HG02571 (cell line): ENCODE data around the gene TSPAN7.

ENCODE experiments used
- ATAC-seq: cut with Tn5 transposase; IDR thresholded peaks from one replicate; pipeline ENCODE4 v1.9.1; 2021; ENCODE audit warnings: mild to moderate bottlenecking, moderate library complexity; ENCODE audit not compliant: unreplicated experiment

TSPAN7 gene

GRCh38 chrX:38594434-38594833, 33.1 kb downstream of the TSPAN7 start:
- no peak for ATAC-seq

DNA sequence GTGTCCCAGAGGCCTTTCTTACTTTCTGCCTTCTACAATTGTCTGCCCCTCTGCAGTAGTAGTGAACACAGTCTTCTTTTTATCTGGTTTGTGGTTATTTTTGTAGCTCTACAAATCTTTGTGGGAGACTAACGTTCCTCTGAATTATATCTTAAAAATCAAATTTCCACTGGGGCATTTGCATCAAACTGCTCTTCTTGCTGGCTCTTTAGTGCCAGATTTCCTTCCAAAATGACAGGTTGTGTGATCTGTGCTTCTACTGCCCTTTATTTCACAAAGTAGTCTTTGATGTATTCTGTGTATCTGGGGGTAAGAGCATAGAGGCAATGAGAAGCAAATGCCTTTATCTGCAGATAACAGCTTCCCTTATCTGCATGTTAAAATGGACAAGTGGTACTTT, 34.5 kb downstream of the TSPAN7 start:
- no peak for ATAC-seq

DNA sequence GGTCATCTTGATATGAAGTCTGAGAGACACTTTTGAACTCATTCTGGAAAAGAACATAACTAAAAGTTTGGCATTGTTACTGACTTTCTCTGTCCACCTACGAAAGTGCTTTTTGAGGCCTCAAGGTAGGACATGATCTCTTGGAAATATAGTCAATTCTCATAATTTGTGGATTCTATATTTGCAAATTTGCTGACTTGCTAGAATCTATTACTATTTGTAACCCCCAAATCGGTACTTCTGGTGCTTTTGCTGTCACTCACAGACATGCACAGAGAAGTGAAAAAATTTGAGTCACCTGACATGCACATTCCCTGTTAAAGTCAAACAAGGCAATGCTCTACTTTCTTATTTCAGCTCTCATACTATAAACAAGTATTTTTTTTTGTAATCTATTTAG, 35.6 kb downstream of the TSPAN7 start:
- ATAC-seq = no peak

GRCh38 chrX:38599796-38600755, 38.7 kb downstream of the TSPAN7 start:
- no peak for ATAC-seq

DNA sequence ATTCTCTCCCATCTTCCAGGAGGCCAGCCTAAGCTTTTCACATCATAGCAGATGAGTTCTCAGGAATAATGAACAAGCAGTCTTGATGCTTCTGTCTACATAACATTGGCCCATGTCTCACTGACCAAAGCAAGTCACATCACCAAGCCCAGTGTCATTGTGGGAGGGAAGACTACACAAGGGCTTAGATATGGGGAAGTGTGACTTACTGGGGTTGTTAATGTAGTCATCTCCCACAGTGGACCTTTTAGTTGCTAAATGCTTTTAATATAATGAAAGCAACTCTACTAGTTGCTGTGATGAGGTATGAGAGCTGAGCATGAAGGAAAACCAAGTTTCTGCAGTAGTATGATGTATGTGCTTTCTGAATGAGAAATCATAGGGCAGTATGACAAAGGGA, 40.5 kb downstream of the TSPAN7 start:
- no peak for ATAC-seq

- ATAC-seq = no peak
Measured at GRCh38 chrX:38606821-38607220, 45.5 kb downstream of the TSPAN7 start.

DNA sequence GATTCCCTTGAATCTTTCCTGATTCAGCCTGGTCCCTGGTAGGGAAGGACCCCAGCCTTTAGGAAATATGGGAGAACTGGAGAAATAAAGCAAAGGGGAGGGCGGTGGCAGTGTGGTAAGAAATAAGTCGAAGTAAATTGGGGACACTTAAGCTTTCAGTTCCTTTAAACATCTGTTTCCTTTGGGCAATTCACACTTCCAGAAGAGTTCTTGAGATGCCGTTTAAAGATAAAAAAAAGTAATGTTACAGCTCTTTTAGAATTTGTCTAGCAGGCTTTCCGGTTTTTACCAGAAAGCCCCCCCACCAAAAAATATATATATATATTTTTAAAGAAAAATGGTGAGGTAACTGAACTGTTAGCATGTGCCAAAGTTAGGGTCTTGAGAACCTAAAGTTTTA, 46.6 kb downstream of the TSPAN7 start:
- ATAC-seq = no peak

GRCh38 chrX:38610849-38611248, 49.5 kb downstream of the TSPAN7 start:
- no peak for ATAC-seq

- ATAC-seq = no peak
Measured at GRCh38 chrX:38612281-38612680, 50.9 kb downstream of the TSPAN7 start.

DNA sequence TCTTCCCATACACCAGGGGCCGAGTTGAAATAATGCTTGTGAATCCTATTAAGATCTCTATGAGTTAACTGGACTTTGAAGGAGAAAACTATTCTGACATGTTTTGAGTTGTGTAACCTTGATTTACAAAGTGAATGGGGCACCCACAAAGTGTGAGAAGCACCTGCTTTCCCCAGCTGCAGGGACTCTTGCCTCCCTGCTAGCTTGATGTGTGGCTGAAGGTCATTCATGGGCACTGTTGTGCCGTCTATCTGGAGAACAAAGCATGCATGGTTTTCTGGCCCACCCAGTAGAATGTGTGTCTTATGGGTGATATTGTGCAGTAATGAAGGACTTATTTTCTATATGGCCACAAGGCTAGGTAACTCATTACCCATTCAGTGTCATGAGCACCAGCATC, 53.1 kb downstream of the TSPAN7 start:
- ATAC-seq = no peak

DNA sequence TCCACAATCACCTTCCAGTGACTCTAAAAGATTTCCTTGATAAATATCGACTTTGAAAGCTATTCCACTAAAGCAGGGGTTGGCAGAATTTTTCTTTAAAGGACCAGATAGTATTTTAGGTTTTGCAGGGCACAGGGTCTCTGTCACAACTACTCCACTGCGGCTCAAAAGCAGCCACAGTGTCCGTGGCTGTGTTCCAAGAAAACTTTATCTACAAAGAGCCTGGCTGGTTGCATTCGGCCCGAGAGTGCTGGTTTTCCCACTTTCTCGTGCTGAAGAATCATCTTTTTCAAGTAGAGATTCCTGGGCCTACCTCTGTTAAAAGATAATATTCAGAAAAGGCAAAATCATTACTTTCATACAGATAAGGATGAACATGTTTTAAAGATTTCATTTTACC, 55.6 kb downstream of the TSPAN7 start:
- no peak for ATAC-seq

- ATAC-seq = no peak
Measured at GRCh38 chrX:38618180-38618579, 56.8 kb downstream of the TSPAN7 start.

- ATAC-seq = no peak
Measured at GRCh38 chrX:38620623-38621022, 59.3 kb downstream of the TSPAN7 start.

DNA sequence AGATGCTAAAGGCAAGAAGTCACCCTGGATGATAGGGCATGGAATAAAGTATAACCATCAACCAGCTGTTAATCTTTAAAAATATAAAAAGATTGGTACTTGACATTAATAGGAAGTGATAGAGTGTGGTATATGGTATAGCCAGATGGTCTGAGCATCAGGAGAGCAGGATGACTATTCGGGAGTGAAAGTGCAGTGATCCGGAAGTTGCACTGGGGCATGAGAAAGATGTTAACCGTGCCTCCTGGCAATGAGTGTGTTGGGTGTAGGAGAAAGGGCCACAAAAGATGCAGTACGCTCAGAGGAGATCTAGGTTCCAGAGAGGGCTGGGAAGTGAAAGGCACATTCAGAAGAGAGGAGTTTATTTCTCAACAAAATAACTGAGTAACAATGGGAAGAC, 65.0 kb downstream of the TSPAN7 start:
- ATAC-seq = no peak

DNA sequence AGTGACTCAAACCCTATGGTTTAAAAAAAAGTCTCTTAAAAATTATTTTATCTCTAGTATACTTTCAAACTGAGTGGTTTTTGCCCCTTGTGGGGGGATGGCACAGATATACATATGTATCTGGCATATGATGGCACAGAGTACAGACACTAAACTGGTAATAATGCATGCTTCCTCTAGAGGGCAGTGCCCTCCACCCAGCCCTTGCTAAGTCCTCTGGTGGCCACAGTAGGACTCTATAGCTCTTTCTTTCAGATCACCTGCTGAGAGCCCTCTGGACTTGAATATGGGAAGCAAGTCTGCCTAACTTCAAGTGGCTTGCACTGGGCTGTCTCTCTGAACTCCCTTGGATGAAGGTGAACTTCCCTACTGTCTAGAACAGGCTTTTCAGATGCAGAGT, 66.3 kb downstream of the TSPAN7 start:
- no peak for ATAC-seq

DNA sequence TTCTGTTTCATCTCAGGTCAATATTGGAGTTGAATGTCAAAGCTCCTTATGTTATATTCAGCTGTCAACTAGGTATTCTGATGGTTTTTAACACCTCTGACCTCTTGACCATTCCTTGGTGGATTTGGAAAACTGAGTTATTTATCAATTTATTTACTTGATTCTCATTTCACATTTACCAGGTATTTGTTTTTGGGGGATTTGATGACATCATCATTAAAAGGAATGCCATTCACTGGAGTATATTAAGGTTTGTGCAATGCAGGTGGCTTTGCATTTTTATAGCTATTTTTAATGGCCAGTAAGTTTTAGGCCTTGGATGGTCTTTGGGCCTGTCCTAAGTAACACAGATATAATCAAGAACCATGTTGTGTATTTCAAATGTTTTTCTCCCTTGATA, 67.2 kb downstream of the TSPAN7 start:
- ATAC-seq = no peak

GRCh38 chrX:38632516-38632915, 71.2 kb downstream of the TSPAN7 start:
- ATAC-seq = no peak

DNA sequence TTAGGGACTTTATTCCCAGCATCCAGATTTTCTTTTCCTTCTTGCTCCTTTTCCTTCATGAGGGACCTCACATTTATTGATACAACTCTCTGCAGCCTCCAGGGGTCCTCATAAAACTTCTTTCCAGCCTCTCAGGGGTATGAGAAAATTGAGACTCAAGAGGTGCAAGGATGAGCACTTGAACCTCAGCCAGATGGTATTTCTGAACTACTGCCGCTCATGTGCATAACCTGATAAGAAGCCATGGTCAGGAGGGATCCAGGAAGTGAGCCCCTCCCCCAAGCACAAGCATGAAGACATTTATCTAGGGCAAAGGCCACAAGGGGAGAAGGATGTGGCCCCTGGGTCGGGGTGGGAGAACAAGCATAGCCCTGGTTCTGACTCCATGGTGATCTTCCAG, 73.3 kb downstream of the TSPAN7 start:
- ATAC-seq = no peak

GRCh38 chrX:38636949-38637819, 75.8 kb downstream of the TSPAN7 start:
- ATAC-seq = no peak

- no peak for ATAC-seq
Measured at GRCh38 chrX:38638952-38639529, 77.7 kb downstream of the TSPAN7 start.

- no peak for ATAC-seq
Measured at GRCh38 chrX:38639730-38640129, 78.4 kb downstream of the TSPAN7 start.
